T-helper 9 cell (primary cell): Measurements from ENCODE around the gene HTR2B.
"Not testable (repeated sequence)": the region's sequence is repeated elsewhere in the genome, so short reads cannot be mapped to it uniquely, and the experiment has no call there.

Source experiments
- DNase-seq: peaks from one replicate; pipeline ENCODE4 v3.0.0-alpha.2; 2020

Gene HTR2B

GRCh38 chr2:231133365-231134099, 8.7 kb upstream of the HTR2B start:
- no peak for DNase-seq

DNA sequence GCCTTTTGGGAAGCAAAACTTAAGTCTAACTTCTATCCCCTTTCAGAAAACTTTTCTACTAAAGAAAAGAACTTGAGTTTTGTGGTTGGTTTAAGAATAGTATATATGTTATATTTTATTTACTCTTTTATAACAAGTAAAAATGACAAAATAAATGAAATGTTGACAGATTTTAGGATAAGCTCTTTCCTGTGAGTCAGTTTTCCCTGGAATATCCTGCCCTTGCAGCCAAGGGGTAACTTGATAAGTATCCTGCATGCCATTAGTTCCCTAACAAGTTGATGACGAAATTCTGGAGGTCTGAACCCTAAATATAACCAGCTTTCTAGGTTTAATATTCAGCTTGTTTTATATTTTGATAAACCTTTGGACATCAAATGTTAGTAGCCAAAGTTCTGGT, 7.3 kb upstream of the HTR2B start:
- no peak for DNase-seq

GRCh38 chr2:231130336-231131056, 5.7 kb upstream of the HTR2B start:
- no peak for DNase-seq

DNA sequence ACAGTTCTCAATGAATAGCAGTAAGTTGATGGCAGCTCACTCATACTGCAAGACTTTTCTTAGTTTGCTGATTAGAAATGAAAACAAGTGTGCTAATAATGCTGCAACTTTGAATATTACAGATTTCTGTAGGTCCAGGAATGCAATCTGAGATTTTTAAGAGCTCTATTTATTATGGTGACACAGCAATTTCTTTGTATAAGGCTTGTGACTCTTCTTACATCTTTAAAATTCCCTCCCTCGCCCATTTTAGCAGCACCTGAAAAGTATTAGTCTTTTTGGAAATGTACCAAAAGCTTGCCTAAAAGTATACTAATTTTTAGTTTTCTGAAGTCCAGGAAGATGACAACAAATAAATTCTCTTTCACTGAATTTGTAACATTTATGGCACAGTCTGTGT, 4.4 kb upstream of the HTR2B start:
- DNase-seq: no peak

DNA sequence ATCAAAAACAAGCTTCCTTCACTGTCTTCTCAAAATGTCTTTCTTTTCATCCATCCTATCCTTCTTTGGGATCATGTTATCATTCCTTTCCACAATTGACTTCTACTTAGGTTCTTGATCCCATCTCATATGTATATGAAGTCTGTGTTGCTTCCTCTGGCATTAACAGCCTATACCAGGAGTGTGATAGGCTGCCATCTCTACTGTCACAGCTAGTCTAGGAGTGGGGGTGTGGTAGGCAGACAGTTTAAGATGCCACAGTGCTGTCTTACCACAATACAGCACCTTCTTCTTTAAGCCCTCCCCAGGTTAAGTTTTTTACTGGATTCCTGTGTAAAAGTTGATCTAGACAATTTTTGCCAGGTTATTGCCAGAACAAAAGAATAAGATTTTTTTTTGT, 3.7 kb upstream of the HTR2B start:
- DNase-seq: no peak

DNA sequence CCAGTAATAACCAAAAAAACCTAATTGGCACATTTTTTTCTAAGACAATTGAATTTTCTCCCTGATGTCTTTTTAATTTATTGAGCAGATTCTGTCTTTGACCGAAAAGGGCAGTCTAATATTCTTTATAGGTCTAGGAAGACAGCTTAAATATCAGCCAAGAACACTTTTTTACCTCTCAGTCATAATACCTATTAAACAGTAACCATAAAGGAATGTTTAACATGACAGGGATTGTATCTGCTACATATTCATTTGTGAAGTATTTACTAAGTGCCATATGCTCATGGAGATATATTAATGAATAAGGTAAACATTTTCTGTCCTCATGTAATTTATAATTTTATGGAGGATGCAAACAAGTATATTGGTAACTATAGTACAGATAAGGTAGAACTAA, 3.1 kb upstream of the HTR2B start:
- DNase-seq: no peak

DNA sequence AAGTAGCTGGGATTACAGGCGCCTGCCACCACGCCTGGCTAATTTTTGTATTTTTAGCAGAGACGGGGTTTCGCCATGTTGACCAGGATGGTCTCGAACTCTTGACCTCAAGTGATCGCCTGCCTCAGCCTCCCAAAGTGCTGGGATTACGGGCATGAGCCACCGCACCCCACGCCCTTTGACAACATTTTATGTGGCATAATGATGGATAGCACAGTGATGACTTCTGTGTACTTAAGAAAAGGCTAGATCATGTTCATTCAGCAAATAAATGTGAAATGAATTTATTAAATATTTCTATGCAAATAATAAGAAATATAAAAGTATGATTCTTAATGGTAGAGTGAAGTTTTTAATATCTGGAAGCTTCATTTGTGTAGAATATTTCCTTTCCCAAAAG, 2.6 kb upstream of the HTR2B start:
- no peak for DNase-seq

- no peak for DNase-seq
Observed at GRCh38 chr2:231126123-231126522, 1.3 kb upstream of the HTR2B start.

GRCh38 chr2:231123362-231123898, 1.4 kb downstream of the HTR2B start:
- DNase-seq: no peak

- no peak for DNase-seq
Observed at GRCh38 chr2:231118614-231118942, 6.3 kb downstream of the HTR2B start.

DNA sequence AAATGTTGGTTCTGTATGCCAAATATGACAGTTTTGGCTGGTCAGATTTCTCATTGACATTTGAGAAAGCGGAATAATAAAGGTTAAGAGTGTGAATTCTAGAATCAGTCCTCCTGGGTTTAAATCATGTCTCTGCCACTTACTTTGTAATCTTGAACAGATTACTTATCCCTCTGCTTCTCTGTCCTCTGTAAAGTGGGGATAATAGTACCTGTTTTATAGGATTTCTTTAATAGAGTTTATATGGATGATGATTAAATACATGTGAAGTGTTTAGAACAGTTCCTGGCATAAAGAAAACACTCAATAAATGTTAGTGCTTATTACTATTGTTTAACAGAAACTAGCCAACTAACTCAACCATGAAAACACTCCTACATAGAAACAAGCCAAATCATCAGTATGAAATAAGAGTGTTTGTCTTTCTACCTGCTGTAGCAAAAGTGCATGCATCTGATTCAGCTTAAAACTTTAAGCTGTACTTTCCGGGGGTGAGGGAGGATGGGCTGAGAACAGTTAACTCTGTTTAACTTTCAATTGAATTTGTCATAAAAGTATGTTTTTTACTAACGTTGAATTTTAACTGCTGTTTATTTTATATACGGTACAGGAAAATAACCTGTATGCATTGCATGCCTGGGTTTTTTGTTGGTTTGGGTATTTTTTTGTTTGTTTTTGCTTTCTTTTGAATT, 6.8 kb downstream of the HTR2B start:
- no peak for DNase-seq

DNA sequence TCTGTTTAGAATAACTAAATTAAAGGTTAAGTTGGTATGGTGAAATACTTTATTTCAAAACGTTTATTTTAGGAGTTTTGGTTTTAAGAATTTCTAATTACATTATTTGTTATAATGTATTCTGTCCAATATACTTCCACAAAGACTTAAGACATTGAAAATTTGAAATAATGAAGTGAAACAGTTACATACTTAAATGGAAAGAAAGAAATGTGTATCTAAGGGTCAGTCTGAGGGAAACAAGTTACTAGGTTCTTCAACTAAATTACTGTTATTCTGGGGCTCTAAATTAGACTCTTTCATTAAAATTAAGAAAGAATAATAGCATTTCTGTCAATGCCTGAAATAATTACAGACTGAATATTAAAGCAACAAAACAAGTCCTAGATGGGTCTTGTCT, 7.7 kb downstream of the HTR2B start:
- no peak for DNase-seq

DNA sequence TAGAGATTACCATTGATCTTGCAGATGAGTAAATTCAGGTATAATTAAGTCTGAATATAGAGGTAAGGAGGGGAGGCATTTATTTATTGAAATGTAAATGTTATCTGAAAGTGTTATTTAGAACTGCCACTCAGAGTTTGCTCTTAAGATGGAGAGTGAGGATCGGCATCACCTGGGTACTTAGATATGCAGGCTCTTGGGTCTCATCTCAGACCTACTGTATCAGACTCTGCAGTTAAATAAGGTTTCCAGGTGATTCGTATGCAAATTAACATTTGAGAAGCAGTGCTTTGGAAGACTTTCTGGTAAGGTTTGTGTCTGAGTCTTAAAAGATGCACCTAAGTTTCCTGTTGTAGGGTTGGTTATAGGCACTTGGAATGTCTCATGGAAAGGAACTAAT, 9.2 kb downstream of the HTR2B start:
- no peak for DNase-seq

DNA sequence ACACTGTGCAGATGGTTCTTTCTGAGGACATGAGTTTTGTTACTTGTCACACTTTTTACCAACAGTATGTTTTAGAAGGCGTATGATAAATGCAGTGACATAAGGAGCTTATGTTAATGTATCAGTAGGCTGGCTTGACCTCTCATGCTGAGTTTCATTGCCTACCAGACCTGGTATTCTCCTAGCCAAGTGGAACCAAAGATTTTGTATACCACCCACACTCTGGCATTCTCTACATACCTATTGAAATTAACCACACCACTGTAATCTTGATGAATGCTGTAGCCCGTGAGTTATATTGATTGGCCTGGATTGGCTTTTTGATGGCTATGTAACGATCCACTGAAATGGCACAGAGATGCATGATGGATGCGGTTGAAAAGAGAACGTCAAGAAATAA, 11.4 kb downstream of the HTR2B start:
- DNase-seq: no peak

GRCh38 chr2:231111987-231112386, 12.9 kb downstream of the HTR2B start:
- no peak for DNase-seq

- no peak for DNase-seq
Observed at GRCh38 chr2:231110551-231110950, 14.3 kb downstream of the HTR2B start.

DNA sequence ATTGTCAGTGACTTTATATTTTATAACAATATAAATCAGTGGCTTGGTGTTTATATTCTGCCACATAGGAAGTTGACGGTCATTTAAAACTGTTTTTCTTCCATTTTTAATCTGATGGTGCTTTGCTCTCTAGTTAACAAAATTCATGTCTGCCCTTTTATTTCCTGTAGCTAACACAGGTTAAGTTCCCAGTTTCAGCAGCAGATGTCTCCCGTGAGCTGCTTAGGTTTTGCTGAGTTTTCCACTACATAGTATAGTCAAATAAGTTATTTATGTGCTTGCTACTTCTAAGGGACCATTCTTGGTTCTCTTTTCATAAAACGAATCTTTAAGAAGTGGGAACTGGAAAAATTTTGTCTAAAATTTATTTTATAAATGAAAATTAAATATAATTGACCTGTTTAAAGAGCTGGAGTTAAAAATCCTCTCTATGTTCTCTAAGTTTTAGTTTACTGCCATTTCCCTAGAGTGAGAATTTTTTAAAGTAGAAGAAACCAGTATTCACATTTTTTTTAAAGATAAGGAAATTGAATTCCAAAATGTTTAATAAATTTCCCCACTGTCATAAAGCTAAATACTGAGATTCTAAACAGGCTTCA, 20.6 kb downstream of the HTR2B start:
- DNase-seq: peak; percentile 34

DNA sequence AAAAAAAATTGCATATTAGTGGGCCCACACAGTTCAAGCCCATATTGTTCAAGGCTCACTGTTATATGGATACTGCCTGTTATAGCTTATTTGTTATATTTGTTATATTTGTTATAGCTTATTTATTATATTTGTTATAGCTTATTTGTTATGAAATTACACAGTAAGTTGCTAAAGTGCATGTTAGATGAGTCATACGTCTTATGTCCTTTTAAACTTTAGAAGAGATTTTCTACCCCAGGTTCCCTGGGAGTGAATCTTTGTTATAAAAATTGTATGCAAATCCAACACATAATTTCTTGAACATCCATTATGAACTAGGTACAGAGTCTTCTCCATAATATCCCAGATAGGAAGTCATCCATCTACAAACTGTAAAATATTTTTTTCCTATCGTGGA, 22.1 kb downstream of the HTR2B start:
- no peak for DNase-seq

DNA sequence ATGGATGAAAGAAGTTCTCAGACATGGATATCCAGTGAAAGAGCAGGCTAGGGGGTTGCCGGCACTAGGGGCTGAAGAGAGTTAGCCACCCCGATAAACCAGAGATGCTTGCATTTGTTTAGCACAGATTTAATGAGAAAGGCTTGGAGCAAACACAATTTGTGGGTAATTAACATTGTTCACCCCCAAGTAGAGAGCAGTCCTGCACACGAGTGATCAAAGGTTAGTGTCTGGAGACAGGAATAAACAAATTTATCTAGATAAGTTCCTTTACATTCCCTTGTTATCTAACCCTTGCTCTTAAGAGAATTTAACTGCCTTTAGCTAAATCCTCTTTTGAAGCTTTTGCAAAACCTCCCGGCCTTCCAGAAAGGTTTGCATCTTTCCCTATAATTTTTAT, 23.9 kb downstream of the HTR2B start:
- DNase-seq: no peak

DNA sequence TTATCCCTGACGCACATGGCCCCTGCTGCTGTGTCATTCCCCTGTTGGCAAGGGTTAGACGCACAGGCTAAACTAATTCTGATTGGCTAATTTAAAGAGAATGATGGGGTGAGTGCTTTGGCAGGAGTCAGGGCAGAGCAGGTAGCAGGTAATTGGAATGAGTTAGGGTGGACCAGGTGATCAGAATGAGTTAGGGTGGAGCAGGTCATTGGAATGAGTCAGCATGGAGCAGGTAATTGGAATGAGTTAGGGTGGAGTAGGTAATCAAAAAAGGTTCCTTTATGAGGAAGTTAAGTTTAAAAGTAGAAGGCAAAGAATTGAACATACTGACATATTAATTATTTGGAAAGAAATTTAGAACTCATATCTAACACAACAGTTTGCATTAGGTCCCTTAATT, 24.5 kb downstream of the HTR2B start:
- DNase-seq: not testable (repeated sequence)

- no peak for DNase-seq
Observed at GRCh38 chr2:231099918-231100317, 24.9 kb downstream of the HTR2B start.

GRCh38 chr2:231094736-231095346, 30.0 kb downstream of the HTR2B start:
- no peak for DNase-seq

GRCh38 chr2:231093933-231094332, 30.9 kb downstream of the HTR2B start:
- no peak for DNase-seq
